Measurements from ENCODE around the gene CEP170. TPM values are rescaled to one million over a fixed set of nuclear protein-coding genes. Genes with fewer than 3 reads are reported as not detected.
"Not testable (repeated sequence)": the region's sequence is repeated elsewhere in the genome, so short reads cannot be mapped to it uniquely, and the experiment has no call there.

CEP170 gene
- total RNA-seq, 1 experiment from 2014 or later = 97.7 TPM

- H3K9ac ChIP-seq (ENCODE audit: extremely low read depth, insufficient read length, low read length) = no peak overlapping the region
- no peak overlapping the region for H4K5ac ChIP-seq (ENCODE audit: insufficient read length, low read depth, low read length)
- no peaks in the 10 kb centered on the region for H3K23me2 ChIP-seq (ENCODE audit: insufficient read length, low read depth, low read length, poor library complexity, severe bottlenecking)
- no peak overlapping the region for H2AFZ ChIP-seq (ENCODE audit: low read length)
- no peaks in the 10 kb centered on the region for H3K27me3 ChIP-seq (ENCODE audit: insufficient read depth, low read length)
- H3K79me2 ChIP-seq (ENCODE audit: insufficient read depth, low read length) = no peaks in the 10 kb centered on the region
- no peak overlapping the region for H2BK20ac ChIP-seq (ENCODE audit: low read depth, low read length, poor library complexity, severe bottlenecking)
- H3K27ac ChIP-seq (ENCODE audit: insufficient read length, low read depth, low read length) = no peak overlapping the region
- no peak overlapping the region for H2AK5ac ChIP-seq (ENCODE audit: insufficient read length, low read length)
- TF ChIP-seq CTCF (conservative IDR thresholded peaks at IDR 0.05) = no peak
- H2BK120ac ChIP-seq (ENCODE audit: low read depth, low read length, poor library complexity, severe bottlenecking) = no peak overlapping the region
- H3T11ph ChIP-seq (ENCODE audit: low read length) = no peak overlapping the region
- H3K9me3 ChIP-seq (ENCODE audit: control insufficient read depth, low read depth, low read length) = no peaks in the 10 kb centered on the region
- no peak overlapping the region for H3K14ac ChIP-seq (ENCODE audit: insufficient read depth, low read length)
- no peak overlapping the region for H3K4ac ChIP-seq (ENCODE audit: low read depth, low read length)
- no peaks in the 10 kb centered on the region for H3K4me1 ChIP-seq (ENCODE audit: insufficient read depth, low read length)
- H2BK12ac ChIP-seq (ENCODE audit: insufficient read length, low read depth, low read length) = no peak overlapping the region
- peaks cover 23 to 30% (median 27%) of the 10 kb centered on the region in 3 experiments for H3K36me3 Mint-ChIP-seq (ENCODE audit: insufficient read depth in 1 of 3, low read depth in 3 of 3)
- H3K4me3 Mint-ChIP-seq = no peak overlapping the region
- H3K56ac ChIP-seq (ENCODE audit: insufficient read length, low read depth, low read length) = no peak overlapping the region
- H3K23ac ChIP-seq (ENCODE audit: insufficient read length, low read depth, low read length) = no peak overlapping the region
- H4K91ac ChIP-seq (ENCODE audit: insufficient read length, low read depth, low read length) = no peak overlapping the region
- H3K9me3 Mint-ChIP-seq = no peaks in the 10 kb centered on the region; a peak in 1 of 5 replicates
- no peak overlapping the region for H3K4me2 ChIP-seq (ENCODE audit: insufficient read depth, insufficient read length, low read length)
- no peak overlapping the region for H2BK15ac ChIP-seq (ENCODE audit: low read depth, low read length)
- peaks cover 8 to 13% of the 10 kb centered on the region in 2 experiments for H3K4me1 Mint-ChIP-seq
- DNase-seq = no peak
- no peak overlapping the region for H2BK5ac ChIP-seq (ENCODE audit: insufficient read length, low read length)
- peak overlapping the region in 1 of 3 experiments; percentile 48; a peak in 1 of 7 replicates for H3K27ac Mint-ChIP-seq
- no peaks in the 10 kb centered on the region for H3K79me1 ChIP-seq (ENCODE audit: insufficient read depth, low read depth, low read length, poor library complexity, severe bottlenecking)
- no peaks in the 10 kb centered on the region for H4K20me1 ChIP-seq (ENCODE audit: control insufficient read depth, insufficient read depth, insufficient read length)
- no peaks in the 10 kb centered on the region for H3K27me3 Mint-ChIP-seq (ENCODE audit: low read depth)
- no peak overlapping the region for H3K18ac ChIP-seq (ENCODE audit: insufficient read length, low read depth, low read length)
- WGBS (ENCODE audit: extremely low coverage, insufficient read length, low lambda C conversion rate) = no CpG with 5 or more reads among the region's 4 CpGs
- H4K8ac ChIP-seq (replicated peaks; ENCODE audit: insufficient read length, low read depth, low read length) = no peak overlapping the region
Observed at GRCh38 chr1:243213045-243213787, 41.9 kb downstream of the CEP170 start.

DNA sequence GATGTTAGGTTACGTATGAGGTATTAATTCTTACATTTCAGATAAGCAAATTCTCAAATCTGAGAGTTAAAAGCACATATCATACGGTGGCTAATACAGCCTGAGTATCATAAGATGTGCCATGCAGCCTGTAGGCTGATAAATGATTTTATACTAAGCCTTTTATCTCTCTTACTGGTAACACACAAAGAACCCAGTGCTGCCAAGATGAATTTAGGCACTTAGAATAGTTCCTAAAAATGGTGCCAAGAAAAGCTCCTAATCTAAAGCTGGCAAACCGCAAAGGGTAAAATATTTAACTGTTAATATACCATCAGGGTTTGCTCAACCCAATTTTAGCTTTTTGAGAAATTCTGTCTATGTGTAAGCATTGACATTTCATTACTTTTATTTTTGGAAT is 43.1 kb downstream of the CEP170 start:
- H2BK15ac ChIP-seq (ENCODE audit: low read depth, low read length); H3K23me2 ChIP-seq (ENCODE audit: insufficient read length, low read depth, low read length, poor library complexity, severe bottlenecking); H3K9me3 ChIP-seq (ENCODE audit: control insufficient read depth, low read depth, low read length); H4K8ac ChIP-seq (replicated peaks; ENCODE audit: insufficient read length, low read depth, low read length); H3K79me1 ChIP-seq (ENCODE audit: insufficient read depth, low read depth, low read length, poor library complexity, severe bottlenecking); H2AK5ac ChIP-seq (ENCODE audit: insufficient read length, low read length); H2BK12ac ChIP-seq (ENCODE audit: insufficient read length, low read depth, low read length); H3K14ac ChIP-seq (ENCODE audit: insufficient read depth, low read length); H3K27me3 ChIP-seq (ENCODE audit: insufficient read depth, low read length); H3K4me1 ChIP-seq (ENCODE audit: insufficient read depth, low read length); H2BK120ac ChIP-seq (ENCODE audit: low read depth, low read length, poor library complexity, severe bottlenecking); H3K23ac ChIP-seq (ENCODE audit: insufficient read length, low read depth, low read length); H3K56ac ChIP-seq (ENCODE audit: insufficient read length, low read depth, low read length); H2BK20ac ChIP-seq (ENCODE audit: low read depth, low read length, poor library complexity, severe bottlenecking); H4K91ac ChIP-seq (ENCODE audit: insufficient read length, low read depth, low read length); H3T11ph ChIP-seq (ENCODE audit: low read length); H4K20me1 ChIP-seq (ENCODE audit: control insufficient read depth, insufficient read depth, insufficient read length); H3K4me3 Mint-ChIP-seq; H2BK5ac ChIP-seq (ENCODE audit: insufficient read length, low read length); H3K27ac ChIP-seq (ENCODE audit: insufficient read length, low read depth, low read length); H3K4ac ChIP-seq (ENCODE audit: low read depth, low read length); H3K27ac Mint-ChIP-seq; H4K5ac ChIP-seq (ENCODE audit: insufficient read length, low read depth, low read length); H3K9me3 Mint-ChIP-seq; H3K4me2 ChIP-seq (ENCODE audit: insufficient read depth, insufficient read length, low read length); DNase-seq; H3K79me2 ChIP-seq (ENCODE audit: insufficient read depth, low read length); H3K27me3 Mint-ChIP-seq (ENCODE audit: low read depth); H2AFZ ChIP-seq (ENCODE audit: low read length); H3K18ac ChIP-seq (ENCODE audit: insufficient read length, low read depth, low read length); H3K9ac ChIP-seq (ENCODE audit: extremely low read depth, insufficient read length, low read length): not testable (repeated sequence)
- WGBS (ENCODE audit: extremely low coverage, insufficient read length, low lambda C conversion rate) = no CpG with 5 or more reads among the region's 3 CpGs
- Mint-ChIP-seq H3K36me3 (ENCODE audit: insufficient read depth in 1 of 3, low read depth in 3 of 3) (peaks cover 18 to 25% (median 24%) of the 10 kb centered on the region in 3 experiments), H3K4me1 (peaks cover 8 to 13% of the 10 kb centered on the region in 2 experiments)
